Vagina (tissue), 2 donors: ENCODE data around the gene TMCO5A.

Experiments used
- POLR2A ChIP-seq, 2 donors: fragments of 450-650 bp; IDR thresholded peaks; one replicate each; pipeline ENCODE4 v1.6.1; 2017; ENCODE audit warnings: antibody characterized with exemption in 2 of 2, mild to moderate bottlenecking in 2 of 2, moderate library complexity in 2 of 2
- TF ChIP-seq, protein P1 (sequence below), 3 experiments: fragments of 450-650 bp in 2 of 3; fragments of 200-600 bp in 1 of 3; sonication (generic) in 1 of 3; IDR thresholded peaks; one replicate each; pipeline ENCODE4 v1.5.1; 2017 to 2019; ENCODE audit warnings: antibody characterized with exemption in 3 of 3, mild to moderate bottlenecking in 2 of 3, moderate library complexity in 2 of 3

DNA sequence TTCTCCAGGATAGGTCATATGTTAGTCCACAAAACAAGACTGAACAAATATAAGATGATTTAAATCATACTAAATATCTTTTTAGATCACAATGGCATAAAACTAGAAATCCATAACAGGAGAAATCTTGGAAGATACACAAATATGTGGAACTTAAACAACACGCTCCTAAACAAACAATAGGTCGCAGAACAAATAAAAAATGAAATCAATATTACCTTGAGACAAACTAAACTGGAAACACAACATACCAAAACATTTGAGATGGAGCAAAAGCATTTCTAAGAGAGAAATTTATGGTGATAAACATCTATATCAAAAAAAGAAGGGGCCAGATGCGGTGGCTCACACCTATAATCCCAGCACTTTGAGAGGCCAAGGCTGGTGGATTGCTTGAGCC is 8.3 kb upstream of the TMCO5A start:
- TF ChIP-seq, protein P1, sequence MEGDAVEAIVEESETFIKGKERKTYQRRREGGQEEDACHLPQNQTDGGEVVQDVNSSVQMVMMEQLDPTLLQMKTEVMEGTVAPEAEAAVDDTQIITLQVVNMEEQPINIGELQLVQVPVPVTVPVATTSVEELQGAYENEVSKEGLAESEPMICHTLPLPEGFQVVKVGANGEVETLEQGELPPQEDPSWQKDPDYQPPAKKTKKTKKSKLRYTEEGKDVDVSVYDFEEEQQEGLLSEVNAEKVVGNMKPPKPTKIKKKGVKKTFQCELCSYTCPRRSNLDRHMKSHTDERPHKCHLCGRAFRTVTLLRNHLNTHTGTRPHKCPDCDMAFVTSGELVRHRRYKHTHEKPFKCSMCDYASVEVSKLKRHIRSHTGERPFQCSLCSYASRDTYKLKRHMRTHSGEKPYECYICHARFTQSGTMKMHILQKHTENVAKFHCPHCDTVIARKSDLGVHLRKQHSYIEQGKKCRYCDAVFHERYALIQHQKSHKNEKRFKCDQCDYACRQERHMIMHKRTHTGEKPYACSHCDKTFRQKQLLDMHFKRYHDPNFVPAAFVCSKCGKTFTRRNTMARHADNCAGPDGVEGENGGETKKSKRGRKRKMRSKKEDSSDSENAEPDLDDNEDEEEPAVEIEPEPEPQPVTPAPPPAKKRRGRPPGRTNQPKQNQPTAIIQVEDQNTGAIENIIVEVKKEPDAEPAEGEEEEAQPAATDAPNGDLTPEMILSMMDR (IDR thresholded peaks at IDR 0.05) = no peak
- no peak for TF ChIP-seq POLR2A (IDR thresholded peaks at IDR 0.05)
